Bronchial smooth muscle cell (primary cell): ENCODE results near the gene REXO1. TPM values are rescaled to one million over a fixed set of nuclear protein-coding genes. Genes with fewer than 3 reads are reported as not detected.

Source experiments
- total RNA-seq: library from RNA; depleted of rRNA; stranded (reverse); fragments of >200 nt; gene quantifications from 2 replicates; pipeline ENCODE4 v1.2.1, GENCODE V29; 2014

Gene REXO1, protein sequence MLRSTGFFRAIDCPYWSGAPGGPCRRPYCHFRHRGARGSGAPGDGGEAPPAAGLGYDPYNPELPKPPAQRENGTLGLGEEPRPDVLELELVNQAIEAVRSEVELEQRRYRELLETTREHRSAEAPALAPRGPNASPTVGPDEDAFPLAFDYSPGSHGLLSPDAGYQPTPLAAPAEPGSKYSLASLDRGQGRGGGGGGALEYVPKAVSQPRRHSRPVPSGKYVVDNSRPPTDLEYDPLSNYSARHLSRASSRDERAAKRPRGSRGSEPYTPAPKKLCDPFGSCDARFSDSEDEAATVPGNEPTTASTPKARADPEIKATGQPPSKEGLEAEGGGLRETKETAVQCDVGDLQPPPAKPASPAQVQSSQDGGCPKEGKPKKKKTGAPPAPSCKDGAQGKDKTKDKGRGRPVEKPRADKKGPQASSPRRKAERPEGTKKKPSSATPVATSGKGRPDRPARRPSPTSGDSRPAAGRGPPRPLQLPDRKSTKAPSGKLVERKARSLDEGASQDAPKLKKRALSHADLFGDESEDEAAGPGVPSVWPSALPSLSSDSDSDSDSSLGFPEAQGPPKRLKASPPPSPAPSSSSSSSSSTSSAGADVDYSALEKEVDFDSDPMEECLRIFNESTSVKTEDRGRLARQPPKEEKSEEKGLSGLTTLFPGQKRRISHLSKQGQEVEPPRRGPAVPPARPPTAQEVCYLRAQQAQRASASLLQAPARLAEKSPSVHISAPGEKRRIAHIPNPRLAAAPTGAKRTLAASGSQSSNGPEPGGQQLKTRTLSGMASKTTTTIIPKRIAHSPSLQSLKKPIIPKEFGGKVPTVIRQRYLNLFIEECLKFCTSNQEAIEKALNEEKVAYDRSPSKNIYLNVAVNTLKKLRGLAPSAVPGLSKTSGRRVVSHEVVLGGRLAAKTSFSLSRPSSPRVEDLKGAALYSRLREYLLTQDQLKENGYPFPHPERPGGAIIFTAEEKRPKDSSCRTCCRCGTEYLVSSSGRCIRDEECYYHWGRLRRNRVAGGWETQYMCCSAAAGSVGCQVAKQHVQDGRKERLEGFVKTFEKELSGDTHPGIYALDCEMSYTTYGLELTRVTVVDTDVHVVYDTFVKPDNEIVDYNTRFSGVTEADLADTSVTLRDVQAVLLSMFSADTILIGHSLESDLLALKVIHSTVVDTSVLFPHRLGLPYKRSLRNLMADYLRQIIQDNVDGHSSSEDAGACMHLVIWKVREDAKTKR
- total RNA-seq, result 2.4 and 3.3 TPM in 2 replicates

DNA sequence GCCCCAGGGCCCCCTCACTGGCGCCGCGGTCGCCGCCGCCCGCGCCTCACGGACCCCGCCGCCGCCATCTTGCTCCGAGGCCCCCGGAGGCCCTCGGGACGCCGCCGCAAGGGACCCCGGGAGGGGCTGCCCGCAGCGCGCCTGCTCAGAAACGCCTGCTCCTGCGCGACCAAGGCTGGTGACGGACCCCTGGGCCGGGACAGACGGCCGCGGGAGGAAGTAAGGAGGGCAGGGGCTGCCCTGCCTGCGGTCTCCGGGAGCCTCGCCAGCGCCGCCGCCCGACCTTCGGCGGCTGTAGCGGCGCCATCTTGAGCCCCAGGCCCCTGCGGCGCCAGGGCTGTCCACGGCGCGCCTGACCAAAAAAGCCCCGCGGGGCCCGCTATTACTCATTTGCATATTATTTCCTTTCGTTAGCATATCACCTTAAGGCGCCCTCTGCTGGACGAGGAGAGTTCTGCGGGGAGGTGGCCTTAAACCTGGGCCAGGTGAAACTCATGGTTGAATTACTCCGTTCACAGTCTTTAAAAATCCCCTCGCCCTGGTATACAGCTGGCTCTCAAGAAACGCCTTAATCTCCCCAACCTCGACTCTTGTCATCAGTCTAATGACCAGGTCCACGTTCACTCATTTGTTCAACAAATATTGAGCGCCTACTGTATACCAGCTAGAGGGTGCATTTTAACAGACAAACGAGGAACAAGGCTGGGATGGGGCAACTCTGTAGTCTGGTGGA is at the start of gene REXO1:
TSS of gene REXO1 (minus strand) at position 85 of the 733 bp plus-strand sequence. CDS start 125 bp downstream, outside the sequence.

DNA sequence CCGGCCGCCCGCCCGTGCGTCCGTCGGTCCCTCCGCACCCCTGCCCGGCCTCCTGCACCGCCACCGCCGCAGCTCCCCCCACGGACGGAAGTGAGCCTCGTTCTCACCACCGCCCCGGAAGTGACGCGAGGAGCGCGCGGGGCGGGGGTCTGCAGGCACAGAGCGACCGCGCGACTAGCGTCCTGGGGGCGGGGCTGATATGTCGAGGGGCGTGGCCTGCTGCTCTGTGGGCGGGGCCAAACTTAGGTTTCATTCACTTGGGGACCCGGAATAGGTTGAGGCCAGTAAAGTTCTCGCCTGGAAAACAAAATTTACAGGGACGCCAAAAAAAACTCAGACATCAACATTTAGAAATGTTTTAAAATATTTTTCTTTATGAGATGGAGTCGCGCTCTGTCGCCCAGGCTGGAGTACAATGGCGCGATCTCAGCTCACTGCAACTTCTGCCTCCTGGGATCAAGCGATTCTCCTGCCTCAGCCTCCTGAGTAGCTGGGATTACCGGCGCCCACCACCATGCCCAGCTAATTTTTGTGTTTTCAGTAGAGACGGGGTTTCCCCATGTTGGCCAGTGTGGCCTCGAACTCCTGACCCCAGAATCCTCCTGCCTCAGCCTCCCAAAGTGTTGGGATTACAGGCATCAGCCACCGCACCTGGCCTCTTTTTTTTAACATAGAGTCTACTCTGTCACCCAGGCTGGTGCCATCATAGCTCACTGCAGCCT is 37.3 kb upstream of the REXO1 start, which contains the start of gene ABHD17A:
TSS of gene ABHD17A (minus strand) at position 99 of the 722 bp plus-strand sequence. CDS start 3,930 bp downstream, outside the sequence.

DNA sequence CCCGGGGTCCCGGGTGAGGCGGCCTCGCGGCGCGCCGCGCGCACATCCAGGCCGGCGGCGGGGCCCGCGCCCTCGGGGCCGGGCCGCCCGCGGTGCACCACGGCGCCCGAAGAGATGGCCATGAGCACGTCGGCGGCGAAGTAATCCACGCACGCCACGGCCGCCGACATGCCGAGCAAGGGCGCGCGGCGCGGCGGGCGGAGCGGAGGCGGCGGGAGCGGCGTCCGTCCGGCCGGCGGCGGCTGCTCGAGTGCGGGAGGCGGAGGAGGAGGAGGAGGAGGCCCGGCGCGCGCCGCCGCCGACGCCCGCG is 15.0 kb upstream of the REXO1 start, which contains the start of gene KLF16:
TSS of gene KLF16 (minus strand) at position 252 of the 310 bp plus-strand sequence. CDS start at position 170, 82 bp downstream.

DNA sequence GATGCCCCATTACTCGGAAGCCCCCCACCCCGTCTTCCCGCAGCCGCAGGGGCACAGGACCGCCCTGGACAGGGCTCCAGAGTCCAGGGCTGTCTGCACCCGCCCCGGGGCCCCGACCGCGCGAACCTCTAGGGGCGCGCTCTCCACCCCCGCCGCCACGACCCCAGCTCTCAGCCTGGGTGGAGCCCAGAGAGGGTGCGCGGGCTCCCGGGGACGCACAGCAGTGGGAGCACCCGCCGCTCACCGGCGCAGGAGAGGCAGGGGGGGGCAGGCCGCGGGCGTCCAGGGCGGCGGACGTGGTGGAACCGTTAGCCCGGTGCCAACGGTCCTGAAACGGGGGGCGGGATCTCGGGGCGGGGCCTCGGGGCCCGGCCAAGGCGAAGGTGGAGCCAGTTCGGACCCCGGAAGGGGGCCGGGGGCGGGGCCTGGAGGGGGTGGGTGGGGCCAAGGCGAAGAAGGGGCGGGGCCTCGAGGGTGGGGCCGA is 36.3 kb downstream of the REXO1 start, which contains the start of gene ATP8B3:
TSS of gene ATP8B3 (minus strand) at position 335 of the 484 bp plus-strand sequence. CDS start 540 bp downstream, outside the sequence.

Other genes starting within 250 kb of the REXO1 start
- 103 and 117 TPM in 2 replicates for gene UQCR11, start 243.0 kb downstream of the REXO1 start, total RNA-seq
- 33.4 and 49.2 TPM in 2 replicates for gene TCF3, start 195.9 kb downstream of the REXO1 start, total RNA-seq
- gene ONECUT3, start 95.0 kb downstream of the REXO1 start, total RNA-seq, result not detected in 2 replicates
- 0.95 and 1.9 TPM in 2 replicates for gene ATP8B3, start 36.2 kb downstream of the REXO1 start, total RNA-seq
- gene KLF16, start 15.1 kb upstream of the REXO1 start, total RNA-seq, result 1.3 and 2.5 TPM in 2 replicates
- gene ABHD17A, start 37.0 kb upstream of the REXO1 start, total RNA-seq, result 85.9 and 88.2 TPM in 2 replicates
- 1.4 and 1.7 TPM in 2 replicates for gene ADAT3, start 56.9 kb upstream of the REXO1 start, total RNA-seq
- gene SCAMP4, start 56.9 kb upstream of the REXO1 start, total RNA-seq, result 14.1 and 24.0 TPM in 2 replicates
- gene CSNK1G2, start 92.7 kb upstream of the REXO1 start, total RNA-seq, result 39.4 and 62.3 TPM in 2 replicates
- 55.0 and 66.6 TPM in 2 replicates for gene BTBD2, start 167.2 kb upstream of the REXO1 start, total RNA-seq
- 77.2 and 206 TPM in 2 replicates for gene MKNK2, start 202.8 kb upstream of the REXO1 start, total RNA-seq
- 12.1 and 19.2 TPM in 2 replicates for gene MOB3A, start 247.8 kb upstream of the REXO1 start, total RNA-seq
- gene IZUMO4, start 248.4 kb upstream of the REXO1 start, total RNA-seq, result 1.7 and 1.9 TPM in 2 replicates